GM12878 (cell line): ENCODE results near the gene CFAP97. TPM values are rescaled to one million over a fixed set of nuclear protein-coding genes. Genes with fewer than 3 reads are reported as not detected.
A peak's percentile ranks its signal among the peaks of the same experiment; 100 is the strongest.

Experiments used
- ATF7 ChIP-seq: fragments of 450-650 bp; IDR thresholded peaks from 2 replicates; pipeline ENCODE4 v1.6.1; 2016; ENCODE audit warnings: low read depth, mild to moderate bottlenecking
- CBFB ChIP-seq: IDR thresholded peaks from 2 replicates; pipeline ENCODE4 v1.6.1; 2016; ENCODE audit warnings: antibody characterized with exemption, low read depth
- CBX3 ChIP-seq: fragments of 200-600 bp; sonication (generic); IDR thresholded peaks from 2 replicates; pipeline ENCODE4 v1.6.1; 2016; ENCODE audit warnings: low read depth, borderline replicate concordance
- DPF2 ChIP-seq: fragments of 450-650 bp; IDR thresholded peaks from 2 replicates; pipeline ENCODE4 v1.6.1; 2017; ENCODE audit warnings: mild to moderate bottlenecking
- EZH2 ChIP-seq: IDR thresholded peaks from 2 replicates; pipeline ENCODE4 v1.6.1; 2012; ENCODE audit warnings: low read depth, mild to moderate bottlenecking, control low read depth, inconsistent platforms, low read length, borderline replicate concordance; ENCODE audit not compliant: control insufficient read depth
- JUNB ChIP-seq: IDR thresholded peaks from 2 replicates; pipeline ENCODE4 v1.6.1; 2016; ENCODE audit warnings: antibody characterized with exemption, mild to moderate bottlenecking
- MEF2A ChIP-seq: IDR thresholded peaks from 2 replicates; pipeline ENCODE4 v1.6.1; 2011; ENCODE audit warnings: low read depth, mild to moderate bottlenecking, low read length, moderate library complexity; ENCODE audit not compliant: insufficient read depth
- MYC ChIP-seq: IDR thresholded peaks from 2 replicates; pipeline ENCODE4 v1.6.1; 2011; ENCODE audit warnings: mild to moderate bottlenecking, low read length, moderate library complexity, inconsistent platforms; ENCODE audit not compliant: insufficient read depth, insufficient replicate concordance, insufficient read length, severe bottlenecking
- NFIC ChIP-seq: IDR thresholded peaks from 2 replicates; pipeline ENCODE4 v1.6.1; 2012; ENCODE audit warnings: low read depth, mild to moderate bottlenecking, inconsistent platforms, low read length, moderate library complexity
- NFXL1 ChIP-seq: fragments of 450-650 bp; IDR thresholded peaks from 2 replicates; pipeline ENCODE4 v1.6.1; 2017; ENCODE audit warnings: antibody characterized with exemption, mild to moderate bottlenecking, borderline replicate concordance
- NFYA ChIP-seq: IDR thresholded peaks from 2 replicates; pipeline ENCODE4 v1.6.1; 2011; ENCODE audit warnings: low read depth, mild to moderate bottlenecking, low read length, improper control_type of control experiment, borderline replicate concordance
- PAX5 ChIP-seq: IDR thresholded peaks from 2 replicates; pipeline ENCODE4 v1.6.1; 2011; ENCODE audit warnings: low read depth, low read length, borderline replicate concordance
- TARDBP ChIP-seq: IDR thresholded peaks from 2 replicates; pipeline ENCODE4 v1.6.1; 2016; ENCODE audit warnings: borderline replicate concordance
- ZZZ3 ChIP-seq: IDR thresholded peaks from 2 replicates; pipeline ENCODE4 v1.6.1; 2011; ENCODE audit warnings: low read depth; ENCODE audit not compliant: control insufficient read depth, insufficient read length
- polyA plus RNA-seq, 11 experiments: library from polyadenylated mRNA; depleted of rRNA in 4 of 11; unstranded in 6 of 11; stranded (reverse) in 5 of 11; fragments of >200 nt; fragmentation: Nextera tagmentation in 4 of 11; fragmentation: Illumina TruSeq in 1 of 11; extraction: Ambion mirVana in 4 of 11; extraction: Trizol in 1 of 11; gene quantifications; 1 replicate in 1 of 11; 2 replicates in 10 of 11; pipeline versions ENCODE4 v1.2.1 to v1.2.3, GENCODE V29; 2011 to 2016; ENCODE audit warnings: inconsistent platforms in 2 of 11, missing spikeins in 2 of 11, low read depth in 1 of 11
- total RNA-seq, 4 experiments: library from RNA; depleted of rRNA in 3 of 4; stranded (reverse); fragments of >200 nt in 3 of 4; fragmentation: Illumina TruSeq in 1 of 4; extraction: Trizol in 1 of 4; gene quantifications; 2 replicates each; pipeline versions ENCODE4 v1.2.1 to v1.2.3, GENCODE V29; 2013 to 2021
- TF ChIP-seq, protein P1 (sequence below): IDR thresholded peaks from 2 replicates; pipeline ENCODE4 v1.6.1; 2011; ENCODE audit warnings: borderline replicate concordance, low read depth, mild to moderate bottlenecking, moderate library complexity, mixed read lengths, low read length; ENCODE audit not compliant: insufficient read depth; ENCODE audit errors: extremely low read length
- TF ChIP-seq, protein P2 (sequence below): fragments of 450-650 bp; IDR thresholded peaks from 2 replicates; pipeline ENCODE4 v1.6.1; 2017; ENCODE audit warnings: mild to moderate bottlenecking, moderate library complexity
- TF ChIP-seq, protein P3 (sequence below): fragments of 450-650 bp; IDR thresholded peaks from 2 replicates; pipeline ENCODE4 v1.6.1; 2016; ENCODE audit warnings: mild to moderate bottlenecking
- TF ChIP-seq, protein P4 (sequence below): IDR thresholded peaks from 2 replicates; pipeline ENCODE4 v1.6.1; 2012; ENCODE audit warnings: low read depth, low read length, improper control_type of control experiment
- TF ChIP-seq, protein P5 (sequence below): fragments of 450-650 bp; IDR thresholded peaks from 2 replicates; pipeline ENCODE4 v1.6.1; 2018; ENCODE audit warnings: mild to moderate bottlenecking, low read depth, moderate library complexity; ENCODE audit not compliant: partially characterized antibody

CFAP97 gene
- total and polyA plus RNA-seq, 10 of the 15 experiments (the other 5 are each of a cell fraction or from before 2014, with no cell fraction given) = 26.4 to 62.7 (median 48.0) TPM

DNA sequence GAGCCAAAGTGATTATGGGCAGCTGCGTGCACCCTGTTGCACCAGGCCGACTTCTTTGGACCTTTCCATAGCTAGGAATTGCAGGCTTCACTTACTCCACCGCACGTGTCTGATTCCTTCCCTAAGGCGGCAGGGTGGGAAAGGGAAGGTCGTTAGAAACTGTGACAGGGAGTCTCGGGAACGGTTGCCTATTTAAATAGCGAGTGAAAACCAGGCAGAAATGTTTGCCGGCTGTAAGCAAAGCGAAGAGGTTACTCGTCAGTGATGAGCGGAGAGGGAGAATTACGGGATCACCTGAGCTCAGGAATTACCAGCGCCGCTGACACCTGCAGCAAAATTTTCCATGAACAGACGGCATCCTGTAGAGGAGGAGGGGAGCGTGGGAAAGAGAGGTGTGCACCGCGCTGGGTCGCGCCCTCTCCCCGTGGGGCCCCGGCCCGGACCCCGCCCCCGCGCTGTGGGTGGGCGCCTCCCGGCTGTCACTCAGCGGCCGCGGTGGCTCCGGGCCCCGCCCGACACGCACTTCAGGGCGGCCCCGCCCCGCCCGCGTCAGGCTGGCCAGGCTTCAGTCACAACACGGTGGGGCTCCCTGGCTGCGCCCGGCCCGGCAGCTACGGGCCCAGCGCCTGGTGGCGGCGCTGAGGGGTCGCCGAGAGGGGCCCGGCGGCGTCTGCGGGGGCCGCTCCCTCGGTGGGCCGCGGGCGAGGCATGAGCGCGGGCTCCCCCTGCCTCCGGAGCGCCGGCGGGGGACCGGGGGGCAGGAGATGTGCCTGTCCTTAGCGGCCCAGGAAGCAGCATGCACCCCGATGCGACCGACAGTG lies 5.4 kb upstream of the CFAP97 start, which contains the start of gene SNX25 (continued):
- no peak for TF ChIP-seq ATF7
- TF ChIP-seq, protein P1, sequence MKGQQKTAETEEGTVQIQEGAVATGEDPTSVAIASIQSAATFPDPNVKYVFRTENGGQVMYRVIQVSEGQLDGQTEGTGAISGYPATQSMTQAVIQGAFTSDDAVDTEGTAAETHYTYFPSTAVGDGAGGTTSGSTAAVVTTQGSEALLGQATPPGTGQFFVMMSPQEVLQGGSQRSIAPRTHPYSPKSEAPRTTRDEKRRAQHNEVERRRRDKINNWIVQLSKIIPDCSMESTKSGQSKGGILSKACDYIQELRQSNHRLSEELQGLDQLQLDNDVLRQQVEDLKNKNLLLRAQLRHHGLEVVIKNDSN = no peak
- TF ChIP-seq PAX5 = peak; percentile 17; the same call in 1 of the 2 replicates
- TF ChIP-seq, protein P2, sequence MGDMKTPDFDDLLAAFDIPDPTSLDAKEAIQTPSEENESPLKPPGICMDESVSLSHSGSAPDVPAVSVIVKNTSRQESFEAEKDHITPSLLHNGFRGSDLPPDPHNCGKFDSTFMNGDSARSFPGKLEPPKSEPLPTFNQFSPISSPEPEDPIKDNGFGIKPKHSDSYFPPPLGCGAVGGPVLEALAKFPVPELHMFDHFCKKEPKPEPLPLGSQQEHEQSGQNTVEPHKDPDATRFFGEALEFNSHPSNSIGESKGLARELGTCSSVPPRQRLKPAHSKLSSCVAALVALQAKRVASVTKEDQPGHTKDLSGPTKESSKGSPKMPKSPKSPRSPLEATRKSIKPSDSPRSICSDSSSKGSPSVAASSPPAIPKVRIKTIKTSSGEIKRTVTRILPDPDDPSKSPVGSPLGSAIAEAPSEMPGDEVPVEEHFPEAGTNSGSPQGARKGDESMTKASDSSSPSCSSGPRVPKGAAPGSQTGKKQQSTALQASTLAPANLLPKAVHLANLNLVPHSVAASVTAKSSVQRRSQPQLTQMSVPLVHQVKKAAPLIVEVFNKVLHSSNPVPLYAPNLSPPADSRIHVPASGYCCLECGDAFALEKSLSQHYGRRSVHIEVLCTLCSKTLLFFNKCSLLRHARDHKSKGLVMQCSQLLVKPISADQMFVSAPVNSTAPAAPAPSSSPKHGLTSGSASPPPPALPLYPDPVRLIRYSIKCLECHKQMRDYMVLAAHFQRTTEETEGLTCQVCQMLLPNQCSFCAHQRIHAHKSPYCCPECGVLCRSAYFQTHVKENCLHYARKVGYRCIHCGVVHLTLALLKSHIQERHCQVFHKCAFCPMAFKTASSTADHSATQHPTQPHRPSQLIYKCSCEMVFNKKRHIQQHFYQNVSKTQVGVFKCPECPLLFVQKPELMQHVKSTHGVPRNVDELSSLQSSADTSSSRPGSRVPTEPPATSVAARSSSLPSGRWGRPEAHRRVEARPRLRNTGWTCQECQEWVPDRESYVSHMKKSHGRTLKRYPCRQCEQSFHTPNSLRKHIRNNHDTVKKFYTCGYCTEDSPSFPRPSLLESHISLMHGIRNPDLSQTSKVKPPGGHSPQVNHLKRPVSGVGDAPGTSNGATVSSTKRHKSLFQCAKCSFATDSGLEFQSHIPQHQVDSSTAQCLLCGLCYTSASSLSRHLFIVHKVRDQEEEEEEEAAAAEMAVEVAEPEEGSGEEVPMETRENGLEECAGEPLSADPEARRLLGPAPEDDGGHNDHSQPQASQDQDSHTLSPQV = no peak
- TF ChIP-seq JUNB = no peak
- TF ChIP-seq EZH2 = no peak
- 0 out of 2 replicates have a peak, but pooled peaks have one; percentile 13 for TF ChIP-seq MEF2A
- TF ChIP-seq, protein P3, sequence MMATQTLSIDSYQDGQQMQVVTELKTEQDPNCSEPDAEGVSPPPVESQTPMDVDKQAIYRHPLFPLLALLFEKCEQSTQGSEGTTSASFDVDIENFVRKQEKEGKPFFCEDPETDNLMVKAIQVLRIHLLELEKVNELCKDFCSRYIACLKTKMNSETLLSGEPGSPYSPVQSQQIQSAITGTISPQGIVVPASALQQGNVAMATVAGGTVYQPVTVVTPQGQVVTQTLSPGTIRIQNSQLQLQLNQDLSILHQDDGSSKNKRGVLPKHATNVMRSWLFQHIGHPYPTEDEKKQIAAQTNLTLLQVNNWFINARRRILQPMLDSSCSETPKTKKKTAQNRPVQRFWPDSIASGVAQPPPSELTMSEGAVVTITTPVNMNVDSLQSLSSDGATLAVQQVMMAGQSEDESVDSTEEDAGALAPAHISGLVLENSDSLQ = peak; percentile 96
- peak; percentile 98 for TF ChIP-seq DPF2
- TF ChIP-seq, protein P4, sequence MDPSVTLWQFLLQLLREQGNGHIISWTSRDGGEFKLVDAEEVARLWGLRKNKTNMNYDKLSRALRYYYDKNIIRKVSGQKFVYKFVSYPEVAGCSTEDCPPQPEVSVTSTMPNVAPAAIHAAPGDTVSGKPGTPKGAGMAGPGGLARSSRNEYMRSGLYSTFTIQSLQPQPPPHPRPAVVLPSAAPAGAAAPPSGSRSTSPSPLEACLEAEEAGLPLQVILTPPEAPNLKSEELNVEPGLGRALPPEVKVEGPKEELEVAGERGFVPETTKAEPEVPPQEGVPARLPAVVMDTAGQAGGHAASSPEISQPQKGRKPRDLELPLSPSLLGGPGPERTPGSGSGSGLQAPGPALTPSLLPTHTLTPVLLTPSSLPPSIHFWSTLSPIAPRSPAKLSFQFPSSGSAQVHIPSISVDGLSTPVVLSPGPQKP = no peak
- no peak for TF ChIP-seq NFIC
- TF ChIP-seq NFXL1 = no peak
- no peak for TF ChIP-seq NFYA
- no peak for TF ChIP-seq CBX3
- TF ChIP-seq, protein P5, sequence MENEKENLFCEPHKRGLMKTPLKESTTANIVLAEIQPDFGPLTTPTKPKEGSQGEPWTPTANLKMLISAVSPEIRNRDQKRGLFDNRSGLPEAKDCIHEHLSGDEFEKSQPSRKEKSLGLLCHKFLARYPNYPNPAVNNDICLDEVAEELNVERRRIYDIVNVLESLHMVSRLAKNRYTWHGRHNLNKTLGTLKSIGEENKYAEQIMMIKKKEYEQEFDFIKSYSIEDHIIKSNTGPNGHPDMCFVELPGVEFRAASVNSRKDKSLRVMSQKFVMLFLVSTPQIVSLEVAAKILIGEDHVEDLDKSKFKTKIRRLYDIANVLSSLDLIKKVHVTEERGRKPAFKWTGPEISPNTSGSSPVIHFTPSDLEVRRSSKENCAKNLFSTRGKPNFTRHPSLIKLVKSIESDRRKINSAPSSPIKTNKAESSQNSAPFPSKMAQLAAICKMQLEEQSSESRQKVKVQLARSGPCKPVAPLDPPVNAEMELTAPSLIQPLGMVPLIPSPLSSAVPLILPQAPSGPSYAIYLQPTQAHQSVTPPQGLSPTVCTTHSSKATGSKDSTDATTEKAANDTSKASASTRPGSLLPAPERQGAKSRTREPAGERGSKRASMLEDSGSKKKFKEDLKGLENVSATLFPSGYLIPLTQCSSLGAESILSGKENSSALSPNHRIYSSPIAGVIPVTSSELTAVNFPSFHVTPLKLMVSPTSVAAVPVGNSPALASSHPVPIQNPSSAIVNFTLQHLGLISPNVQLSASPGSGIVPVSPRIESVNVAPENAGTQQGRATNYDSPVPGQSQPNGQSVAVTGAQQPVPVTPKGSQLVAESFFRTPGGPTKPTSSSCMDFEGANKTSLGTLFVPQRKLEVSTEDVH = no peak
- TF ChIP-seq TARDBP = no peak
- no peak for TF ChIP-seq CBFB
- no peak for TF ChIP-seq ZZZ3
- TF ChIP-seq MYC = no peak
